Brain microvascular endothelial cell (primary cell): ENCODE results near the gene APLF.

Experiments used
- DNase-seq: peaks from one replicate; pipeline ENCODE4 v3.0.0-alpha.2; 2020
- H3K27ac ChIP-seq: fragments of 250-450 bp; sonication (Bioruptor Pico); 2 replicates; pipeline ENCODE4 v1.5.1; 2020; ENCODE audit warnings: mild to moderate bottlenecking, moderate library complexity
- H3K27me3 ChIP-seq: fragments of 250-450 bp; sonication (Bioruptor Pico); replicated peaks from 2 replicates; pipeline ENCODE4 v1.5.1; 2020; ENCODE audit warnings: mild to moderate bottlenecking
- H3K36me3 ChIP-seq: fragments of 250-450 bp; sonication (Bioruptor Pico); replicated peaks from 2 replicates; pipeline ENCODE4 v1.5.1; 2020; ENCODE audit warnings: mild to moderate bottlenecking
- H3K4me3 ChIP-seq: 2 replicates; pipeline ENCODE4 v1.5.1; 2011; ENCODE audit warnings: low read depth, mild to moderate bottlenecking, control low read depth, low read length, moderate library complexity
- CTCF ChIP-seq: IDR thresholded peaks from 2 replicates; pipeline ENCODE4 v1.5.1; 2011; ENCODE audit warnings: low read depth, mild to moderate bottlenecking, moderate library complexity, low read length, control low read depth, inconsistent platforms; ENCODE audit errors: missing control alignments
- in situ Hi-C: cut with HindIII; loops from 2 replicates; pipeline ENCODE4 v1.10.0; 2017; ENCODE audit warnings: low sequenced_read_pairs, low pct_ligation_motif_present

The APLF gene

DNA sequence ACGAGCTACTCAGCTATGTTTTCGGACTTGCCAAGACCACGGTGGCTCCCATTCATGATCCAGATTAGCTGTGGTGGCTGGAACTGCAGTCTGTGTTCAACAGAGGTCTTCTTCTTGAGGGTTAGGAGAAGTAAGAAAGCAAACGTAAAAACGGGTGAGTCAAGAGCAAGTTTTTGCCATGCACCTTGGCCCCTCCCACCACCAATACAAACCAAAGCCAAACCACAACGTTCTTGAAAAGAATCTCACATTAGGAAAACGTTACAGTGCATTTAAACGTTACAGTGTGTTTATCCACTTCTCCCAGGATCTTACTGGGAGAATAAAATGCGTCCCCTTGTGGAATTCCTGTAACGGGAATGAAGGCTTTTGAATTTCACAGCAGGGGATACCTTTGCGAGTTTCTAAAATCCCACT, 1.0 kb upstream of the APLF start:
- H3K4me3 ChIP-seq, result peak overlapping the region; percentile 94
- in situ Hi-C loops, result no loop called here
- peak; percentile 47 for DNase-seq
- H3K36me3 ChIP-seq, result no peaks in the 10 kb centered on the region
- no peaks in the 10 kb centered on the region for H3K27me3 ChIP-seq
- TF ChIP-seq CTCF, result peak; percentile 15
- H3K27ac ChIP-seq, result peak overlapping the region; percentile 69

DNA sequence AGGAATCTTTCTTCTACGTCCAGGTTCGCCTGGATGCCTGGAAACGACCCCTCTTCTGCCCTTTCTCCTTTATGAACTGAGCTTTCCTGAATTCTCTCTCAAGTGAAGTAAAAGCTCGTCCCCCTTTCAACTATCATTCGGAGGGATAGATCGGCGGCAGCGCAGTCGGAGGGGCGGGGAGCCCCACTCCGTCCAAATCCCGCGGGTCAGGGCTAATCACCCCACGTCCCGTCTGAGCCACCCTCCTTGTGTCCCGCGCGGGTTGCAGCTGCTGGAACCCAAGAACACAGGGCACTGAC, 658 bp upstream of the APLF start:
- H3K36me3 ChIP-seq, result no peaks in the 10 kb centered on the region
- peak overlapping the region; percentile 69 for H3K27ac ChIP-seq
- no peaks in the 10 kb centered on the region for H3K27me3 ChIP-seq
- DNase-seq, result no peak
- in situ Hi-C loops, result no loop called here
- peak overlapping the region; percentile 94 for H3K4me3 ChIP-seq
- no peak for TF ChIP-seq CTCF

DNA sequence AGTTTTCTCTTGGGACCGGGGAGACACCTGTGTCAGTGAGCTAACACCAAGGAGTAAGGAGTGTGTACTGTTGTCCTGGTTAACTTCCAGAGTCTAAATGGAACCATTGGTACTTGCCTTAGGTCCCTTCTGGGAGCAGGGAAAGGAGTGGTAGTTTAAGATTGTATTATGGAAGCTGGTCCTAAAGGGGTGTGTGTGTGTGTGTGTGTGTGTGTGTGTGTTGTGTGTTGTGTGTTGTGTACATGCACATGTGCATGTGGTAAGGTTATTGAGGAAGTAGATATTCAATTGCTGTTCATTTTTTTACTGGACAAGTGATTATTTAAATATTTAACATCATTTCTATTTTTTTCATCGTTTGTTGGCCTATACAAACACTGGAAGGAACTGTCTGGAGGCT, 1.4 kb downstream of the APLF start:
- no peak overlapping the region for H3K27ac ChIP-seq
- DNase-seq, result no peak
- no peak for TF ChIP-seq CTCF
- H3K36me3 ChIP-seq, result no peaks in the 10 kb centered on the region
- in situ Hi-C loops, result no loop called here
- H3K4me3 ChIP-seq, result no peak overlapping the region
- no peaks in the 10 kb centered on the region for H3K27me3 ChIP-seq

GRCh38 chr2:68469935-68470334, 2.5 kb downstream of the APLF start:
- Histone ChIP-seq H3K36me3 (no peaks in the 10 kb centered on the region), H3K27ac (no peak overlapping the region), H3K4me3 (no peak overlapping the region), H3K27me3 (no peaks in the 10 kb centered on the region)
- TF ChIP-seq CTCF, result no peak
- in situ Hi-C loops, result no loop called here
- no peak for DNase-seq

DNA sequence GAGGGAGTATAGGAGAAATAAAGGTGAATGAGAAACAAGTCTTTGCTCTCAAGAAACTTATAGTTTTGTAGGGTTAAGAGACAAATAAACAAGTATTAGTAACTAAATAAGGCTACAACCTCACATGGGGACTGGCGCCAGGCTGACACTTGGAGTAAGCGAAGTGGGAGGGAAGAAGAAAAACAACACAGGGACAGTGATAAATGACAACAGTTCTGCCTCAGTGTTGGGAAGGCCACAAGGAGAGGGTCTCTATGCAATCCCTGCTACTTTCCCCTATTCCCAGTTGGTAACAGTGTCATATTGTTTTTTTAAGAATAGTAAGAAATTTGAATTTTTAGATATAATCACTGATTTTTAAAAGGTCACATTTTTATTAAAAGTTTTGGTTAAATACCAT, 4.0 kb downstream of the APLF start:
- no peak overlapping the region for H3K4me3 ChIP-seq
- DNase-seq, result no peak
- no peaks in the 10 kb centered on the region for H3K27me3 ChIP-seq
- in situ Hi-C loops, result no loop called here
- no peak for TF ChIP-seq CTCF
- no peak overlapping the region for H3K27ac ChIP-seq
- no peaks in the 10 kb centered on the region for H3K36me3 ChIP-seq

- in situ Hi-C loops, result no loop called here
- Histone ChIP-seq H3K27me3 (no peaks in the 10 kb centered on the region), H3K27ac (no peak overlapping the region), H3K36me3 (no peaks in the 10 kb centered on the region), H3K4me3 (no peak overlapping the region)
- TF ChIP-seq CTCF, result no peak
- no peak for DNase-seq
Observed at GRCh38 chr2:68472796-68473414, 5.5 kb downstream of the APLF start.
